Measurements from ENCODE around the gene TPCN2. TPM values are rescaled to one million over a fixed set of nuclear protein-coding genes. Genes with fewer than 3 reads are reported as not detected.

Gene TPCN2
- total RNA-seq, 2 donors from 2014 or later = 11.7 to 17.8 TPM

GRCh38 chr11:69005183-69005630 lies 43.5 kb upstream of the TPCN2 start:
- Mint-ChIP-seq H3K4me1 (ENCODE audit: low read depth) (no peaks in the 10 kb centered on the region), H3K4me3 (no peak overlapping the region), H3K27ac (no peak overlapping the region), H3K9me3 (no peaks in the 10 kb centered on the region), H3K36me3 (ENCODE audit: insufficient read depth in 2 of 2) (no peaks in the 10 kb centered on the region), H3K27me3 (ENCODE audit: low read depth) (peaks cover 5% of the 10 kb centered on the region)
- no peak for DNase-seq
- ATAC-seq (replicated peaks in 1 of 2) = no peak

GRCh38 chr11:69005631-69006368 lies 42.9 kb upstream of the TPCN2 start:
- no peak overlapping the region for H3K27ac Mint-ChIP-seq
- no peaks in the 10 kb centered on the region for H3K4me1 Mint-ChIP-seq (ENCODE audit: low read depth)
- H3K36me3 Mint-ChIP-seq (ENCODE audit: insufficient read depth in 2 of 2) = no peaks in the 10 kb centered on the region
- no peak for ATAC-seq (replicated peaks in 1 of 2)
- H3K27me3 Mint-ChIP-seq (ENCODE audit: low read depth) = peaks cover 5% of the 10 kb centered on the region
- H3K4me3 Mint-ChIP-seq = no peak overlapping the region
- no peaks in the 10 kb centered on the region for H3K9me3 Mint-ChIP-seq
- no peak for DNase-seq

- Mint-ChIP-seq H3K9me3 (no peaks in the 10 kb centered on the region), H3K4me1 (ENCODE audit: low read depth) (no peaks in the 10 kb centered on the region), H3K27me3 (ENCODE audit: low read depth) (peaks cover 11% of the 10 kb centered on the region), H3K36me3 (ENCODE audit: insufficient read depth in 2 of 2) (no peaks in the 10 kb centered on the region), H3K4me3 (no peak overlapping the region), H3K27ac (no peak overlapping the region)
- DNase-seq = no peak
- ATAC-seq (replicated peaks in 1 of 2) = no peak
Observed at GRCh38 chr11:69006816-69007215, 41.9 kb upstream of the TPCN2 start.

- Mint-ChIP-seq H3K27me3 (ENCODE audit: low read depth) (peaks cover 19% of the 10 kb centered on the region), H3K4me1 (ENCODE audit: low read depth) (no peaks in the 10 kb centered on the region)
- DNase-seq = no peak
Observed at GRCh38 chr11:69007975-69008381, 40.8 kb upstream of the TPCN2 start.

GRCh38 chr11:69008737-69009440 lies 39.8 kb upstream of the TPCN2 start:
- H3K4me1 Mint-ChIP-seq (ENCODE audit: low read depth) = no peaks in the 10 kb centered on the region
- no peaks in the 10 kb centered on the region for H3K36me3 Mint-ChIP-seq (ENCODE audit: insufficient read depth in 2 of 2)
- no peak overlapping the region for H3K27ac Mint-ChIP-seq
- DNase-seq (no peak), ATAC-seq (replicated peaks in 1 of 2) (no peak)
- no peak overlapping the region for H3K4me3 Mint-ChIP-seq
- no peaks in the 10 kb centered on the region for H3K9me3 Mint-ChIP-seq
- H3K27me3 Mint-ChIP-seq (ENCODE audit: low read depth) = peaks cover 19% of the 10 kb centered on the region

More at GRCh38 chr11:69007975-69008381, 40.8 kb upstream of the TPCN2 start:
- Mint-ChIP-seq H3K27ac (no peak overlapping the region), H3K4me3 (no peak overlapping the region), H3K9me3 (no peaks in the 10 kb centered on the region), H3K36me3 (ENCODE audit: insufficient read depth in 2 of 2) (no peaks in the 10 kb centered on the region)
- ATAC-seq (replicated peaks in 1 of 2) = no peak

GRCh38 chr11:69009441-69010211 lies 39.1 kb upstream of the TPCN2 start:
- Mint-ChIP-seq H3K27ac (no peak overlapping the region), H3K27me3 (ENCODE audit: low read depth) (peaks cover 19% of the 10 kb centered on the region), H3K36me3 (ENCODE audit: insufficient read depth in 2 of 2) (no peaks in the 10 kb centered on the region), H3K4me3 (no peak overlapping the region), H3K4me1 (ENCODE audit: low read depth) (no peaks in the 10 kb centered on the region), H3K9me3 (no peaks in the 10 kb centered on the region)
- DNase-seq (no peak), ATAC-seq (replicated peaks in 1 of 2) (no peak)

GRCh38 chr11:69010361-69010891 lies 38.3 kb upstream of the TPCN2 start:
- Mint-ChIP-seq H3K4me3 (no peak overlapping the region), H3K27me3 (ENCODE audit: low read depth) (peaks cover 14% of the 10 kb centered on the region), H3K9me3 (no peaks in the 10 kb centered on the region), H3K27ac (no peak overlapping the region), H3K4me1 (ENCODE audit: low read depth) (no peaks in the 10 kb centered on the region), H3K36me3 (ENCODE audit: insufficient read depth in 2 of 2) (no peaks in the 10 kb centered on the region)
- no peak for DNase-seq
- no peak for ATAC-seq (replicated peaks in 1 of 2)

- ATAC-seq (replicated peaks in 1 of 2) (peak; percentile 54 to 65), DNase-seq (peak; percentile 18 to 29)
- H3K4me1 Mint-ChIP-seq (ENCODE audit: low read depth) = no peaks in the 10 kb centered on the region
- H3K36me3 Mint-ChIP-seq (ENCODE audit: insufficient read depth in 2 of 2) = no peaks in the 10 kb centered on the region
- H3K27me3 Mint-ChIP-seq (ENCODE audit: low read depth) = peaks cover 14% of the 10 kb centered on the region
- H3K9me3 Mint-ChIP-seq = no peaks in the 10 kb centered on the region
- H3K27ac Mint-ChIP-seq = no peak overlapping the region
- no peak overlapping the region for H3K4me3 Mint-ChIP-seq
Observed at GRCh38 chr11:69010964-69011623, 37.6 kb upstream of the TPCN2 start.

GRCh38 chr11:69011624-69012091 lies 37.1 kb upstream of the TPCN2 start:
- H3K4me3 Mint-ChIP-seq = no peak overlapping the region
- no peaks in the 10 kb centered on the region for H3K4me1 Mint-ChIP-seq (ENCODE audit: low read depth)
- no peak overlapping the region for H3K27ac Mint-ChIP-seq
- H3K9me3 Mint-ChIP-seq = no peaks in the 10 kb centered on the region
- H3K36me3 Mint-ChIP-seq (ENCODE audit: insufficient read depth in 2 of 2) = no peaks in the 10 kb centered on the region
- H3K27me3 Mint-ChIP-seq (ENCODE audit: low read depth) = peaks cover 14% of the 10 kb centered on the region
- no peak for ATAC-seq (replicated peaks in 1 of 2)
- no peak for DNase-seq

GRCh38 chr11:69012092-69013008 lies 36.4 kb upstream of the TPCN2 start:
- H3K36me3 Mint-ChIP-seq (ENCODE audit: insufficient read depth in 2 of 2) = no peaks in the 10 kb centered on the region
- H3K27me3 Mint-ChIP-seq (ENCODE audit: low read depth) = peaks cover 14% of the 10 kb centered on the region
- no peak for DNase-seq
- H3K27ac Mint-ChIP-seq = no peak overlapping the region
- ATAC-seq (replicated peaks in 1 of 2) = no peak
- H3K4me3 Mint-ChIP-seq = no peak overlapping the region
- no peaks in the 10 kb centered on the region for H3K9me3 Mint-ChIP-seq
- no peaks in the 10 kb centered on the region for H3K4me1 Mint-ChIP-seq (ENCODE audit: low read depth)

GRCh38 chr11:69013009-69013951 lies 35.5 kb upstream of the TPCN2 start, which contains the start of gene MRGPRF:
TSS of gene MRGPRF (minus strand) at chr11:69013246. CDS start at chr11:69009901, 3,345 bp downstream.
- Mint-ChIP-seq H3K27ac (no peak within 1 kb of the TSS), H3K27me3 (ENCODE audit: low read depth) (peaks cover 14% of the 10 kb centered on the region), H3K4me1 (ENCODE audit: low read depth) (no peaks in the 10 kb centered on the region), H3K9me3 (no peaks in the 10 kb centered on the region), H3K36me3 (ENCODE audit: insufficient read depth in 2 of 2) (no peaks in the 10 kb centered on the region), H3K4me3 (no peak within 1 kb of the TSS)
- no peak for DNase-seq
- no peak for ATAC-seq (replicated peaks in 1 of 2)

Measured in activated T-cell treated with anti-CD3 and anti-CD28 coated beads, Interleukin-2, amount 50 U/mL, for 72 hours (primary cell).